Large intestine (tissue), 3 donors: ENCODE results near the gene TMEM63A. TPM values are rescaled to one million over a fixed set of nuclear protein-coding genes. Genes with fewer than 3 reads are reported as not detected.
A peak's percentile ranks its signal among the peaks of the same experiment; 100 is the strongest.

Experiments
- DNase-seq, 2 donors: peaks; one replicate each; pipeline versions ENCODE4 v3.0.0 to v3.0.0-alpha.2; 2013
- H3K27ac ChIP-seq: one replicate; pipeline ENCODE4 v1.5.1; 2013; ENCODE audit warnings: low read length
- H3K27me3 ChIP-seq: 2 replicates; pipeline ENCODE4 v1.6.1; 2013; ENCODE audit warnings: low read length; ENCODE audit not compliant: control insufficient read depth, insufficient read depth
- H3K36me3 ChIP-seq: 2 replicates; pipeline ENCODE4 v1.6.1; 2013; ENCODE audit warnings: low read length; ENCODE audit not compliant: control insufficient read depth, insufficient read depth
- H3K4me1 ChIP-seq: one replicate; pipeline ENCODE4 v1.6.1; 2013; ENCODE audit warnings: low read length; ENCODE audit not compliant: control insufficient read depth, insufficient read depth
- H3K4me3 ChIP-seq: one replicate; pipeline ENCODE4 v1.5.1; 2013; ENCODE audit warnings: low read length
- H3K9me3 ChIP-seq: one replicate; pipeline ENCODE4 v1.6.1; 2013; ENCODE audit warnings: mild to moderate bottlenecking, low read depth, low read length, moderate library complexity; ENCODE audit not compliant: control insufficient read depth
- WGBS: methylation state at CpG from one replicate; pipeline ENCODE4 v1.1.5; 2013; ENCODE audit warnings: low lambda C conversion rate; ENCODE audit not compliant: insufficient coverage; 5-methylcytosine and 5-hydroxymethylcytosine counted together
- polyA plus RNA-seq: library from polyadenylated mRNA; unstranded; fragments of 120-200 nt; gene quantifications from one replicate; pipeline ENCODE4 v1.2.1, GENCODE V29; 2013

The TMEM63A gene
- polyA plus RNA-seq, 1 donor = 105 TPM

GRCh38 chr1:225875044-225875815 lies 7.0 kb downstream of the TMEM63A start:
- WGBS = no CpG with 5 or more reads among the region's 12 CpGs
- Histone ChIP-seq H3K4me3 (no peak overlapping the region), H3K4me1 (peaks cover 50% of the 10 kb centered on the region), H3K36me3 (peaks cover 58% of the 10 kb centered on the region), H3K9me3 (no peaks in the 10 kb centered on the region), H3K27me3 (no peaks in the 10 kb centered on the region), H3K27ac (peak overlapping the region; percentile 89)
- DNase-seq = peak; percentile 76 to 87

GRCh38 chr1:225874431-225874830 lies 7.7 kb downstream of the TMEM63A start:
- Histone ChIP-seq H3K36me3 (peaks cover 62% of the 10 kb centered on the region), H3K27ac (no peak overlapping the region), H3K27me3 (no peaks in the 10 kb centered on the region), H3K4me3 (no peak overlapping the region), H3K4me1 (peaks cover 44% of the 10 kb centered on the region), H3K9me3 (no peaks in the 10 kb centered on the region)
- no peak for DNase-seq
- WGBS = 100% methylated on average over 2 of the region's 11 CpGs

GRCh38 chr1:225873281-225873850 lies 8.8 kb downstream of the TMEM63A start:
- Histone ChIP-seq H3K36me3 (peaks cover 72% of the 10 kb centered on the region), H3K4me1 (peaks cover 33% of the 10 kb centered on the region), H3K27me3 (no peaks in the 10 kb centered on the region), H3K4me3 (no peak overlapping the region), H3K9me3 (no peaks in the 10 kb centered on the region), H3K27ac (no peak overlapping the region)
- no peak for DNase-seq
- no CpG with 5 or more reads among the region's 10 CpGs for WGBS

GRCh38 chr1:225872075-225872430 lies 10.1 kb downstream of the TMEM63A start:
- peaks cover 77% of the 10 kb centered on the region for H3K36me3 ChIP-seq
- H3K27ac ChIP-seq = no peak overlapping the region
- WGBS = no CpG with 5 or more reads among the region's 3 CpGs
- no peak overlapping the region for H3K4me3 ChIP-seq
- DNase-seq = no peak
- peaks cover 20% of the 10 kb centered on the region for H3K4me1 ChIP-seq
- no peaks in the 10 kb centered on the region for H3K27me3 ChIP-seq
- no peaks in the 10 kb centered on the region for H3K9me3 ChIP-seq

- no peak overlapping the region for H3K4me3 ChIP-seq
- H3K4me1 ChIP-seq = peaks cover 16% of the 10 kb centered on the region
- no peak for DNase-seq
- 74% methylated on average over 3 of the region's 11 CpGs for WGBS
- H3K27ac ChIP-seq = no peak overlapping the region
- H3K9me3 ChIP-seq = no peaks in the 10 kb centered on the region
- H3K27me3 ChIP-seq = no peaks in the 10 kb centered on the region
- peaks cover 79% of the 10 kb centered on the region for H3K36me3 ChIP-seq
These were observed 10.7 kb downstream of the TMEM63A start for GRCh38 chr1:225871359-225872074.

- Histone ChIP-seq H3K36me3 (peaks cover 81% of the 10 kb centered on the region), H3K9me3 (no peaks in the 10 kb centered on the region), H3K4me1 (peaks cover 11% of the 10 kb centered on the region), H3K4me3 (no peak overlapping the region), H3K27ac (no peak overlapping the region), H3K27me3 (no peaks in the 10 kb centered on the region)
- DNase-seq = no peak
- no CpG with 5 or more reads among the region's 3 CpGs for WGBS
These were observed 11.3 kb downstream of the TMEM63A start for GRCh38 chr1:225870911-225871310.

GRCh38 chr1:225868631-225869330 lies 13.4 kb downstream of the TMEM63A start:
- Histone ChIP-seq H3K27me3 (no peaks in the 10 kb centered on the region), H3K9me3 (no peaks in the 10 kb centered on the region), H3K4me1 (peaks cover 11% of the 10 kb centered on the region), H3K27ac (no peak overlapping the region), H3K36me3 (peaks cover 84% of the 10 kb centered on the region), H3K4me3 (no peak overlapping the region)
- no peak for DNase-seq
- WGBS = no CpG with 5 or more reads among the region's 8 CpGs

- WGBS = no CpG with 5 or more reads among the region's 6 CpGs
- Histone ChIP-seq H3K27ac (no peak overlapping the region), H3K36me3 (peaks cover 85% of the 10 kb centered on the region), H3K4me3 (no peak overlapping the region), H3K9me3 (no peaks in the 10 kb centered on the region), H3K4me1 (peaks cover 11% of the 10 kb centered on the region), H3K27me3 (no peaks in the 10 kb centered on the region)
- DNase-seq = no peak
These were observed 15.2 kb downstream of the TMEM63A start for GRCh38 chr1:225866981-225867380.

GRCh38 chr1:225866061-225866837 lies 15.9 kb downstream of the TMEM63A start:
- Histone ChIP-seq H3K4me3 (no peak overlapping the region), H3K36me3 (peaks cover 85% of the 10 kb centered on the region), H3K9me3 (no peaks in the 10 kb centered on the region), H3K4me1 (peaks cover 11% of the 10 kb centered on the region), H3K27me3 (no peaks in the 10 kb centered on the region), H3K27ac (no peak overlapping the region)
- DNase-seq = no peak
- no CpG with 5 or more reads among the region's 8 CpGs for WGBS

GRCh38 chr1:225865514-225865913 lies 16.7 kb downstream of the TMEM63A start:
- Histone ChIP-seq H3K27me3 (no peaks in the 10 kb centered on the region), H3K9me3 (no peaks in the 10 kb centered on the region), H3K4me3 (no peak overlapping the region), H3K36me3 (peaks cover 86% of the 10 kb centered on the region), H3K4me1 (peaks cover 11% of the 10 kb centered on the region), H3K27ac (no peak overlapping the region)
- no peak for DNase-seq
- no CpG with 5 or more reads among the region's 13 CpGs for WGBS
